Measurements from ENCODE around the gene SNX14.

The SNX14 gene

DNA sequence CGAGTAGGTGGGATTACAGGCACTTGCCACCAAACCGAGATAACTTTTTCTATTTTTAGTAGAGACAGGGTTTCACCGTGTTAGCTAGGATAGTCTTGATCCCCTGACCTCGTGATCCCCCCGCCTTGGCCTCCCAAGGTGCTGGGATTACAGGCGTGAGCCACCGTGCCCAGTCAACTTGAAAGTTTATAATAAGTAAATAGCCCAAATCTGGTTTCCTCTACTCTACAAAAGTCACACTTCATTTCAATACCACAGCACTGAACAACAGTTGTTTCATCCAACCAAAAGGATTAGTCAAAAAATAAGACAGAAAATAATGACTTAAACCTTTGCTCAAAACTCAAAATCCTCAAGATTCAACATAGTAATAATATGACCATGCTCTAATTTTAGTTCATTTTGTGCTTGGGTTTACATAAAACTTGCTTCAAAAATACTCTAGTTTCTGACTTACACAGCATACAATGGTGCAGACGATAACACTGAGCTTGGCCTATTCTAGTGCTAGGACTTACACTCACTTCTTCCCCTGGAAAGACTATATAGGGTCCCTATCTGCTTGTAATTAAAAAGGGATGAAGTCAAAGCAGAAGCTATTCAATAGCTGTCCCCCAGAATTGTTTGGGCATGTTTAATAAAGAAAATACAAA, 87.1 kb downstream of the SNX14 start:
- no peak for DNase-seq (ENCODE audit: low read depth)
- TF ChIP-seq, protein P1, sequence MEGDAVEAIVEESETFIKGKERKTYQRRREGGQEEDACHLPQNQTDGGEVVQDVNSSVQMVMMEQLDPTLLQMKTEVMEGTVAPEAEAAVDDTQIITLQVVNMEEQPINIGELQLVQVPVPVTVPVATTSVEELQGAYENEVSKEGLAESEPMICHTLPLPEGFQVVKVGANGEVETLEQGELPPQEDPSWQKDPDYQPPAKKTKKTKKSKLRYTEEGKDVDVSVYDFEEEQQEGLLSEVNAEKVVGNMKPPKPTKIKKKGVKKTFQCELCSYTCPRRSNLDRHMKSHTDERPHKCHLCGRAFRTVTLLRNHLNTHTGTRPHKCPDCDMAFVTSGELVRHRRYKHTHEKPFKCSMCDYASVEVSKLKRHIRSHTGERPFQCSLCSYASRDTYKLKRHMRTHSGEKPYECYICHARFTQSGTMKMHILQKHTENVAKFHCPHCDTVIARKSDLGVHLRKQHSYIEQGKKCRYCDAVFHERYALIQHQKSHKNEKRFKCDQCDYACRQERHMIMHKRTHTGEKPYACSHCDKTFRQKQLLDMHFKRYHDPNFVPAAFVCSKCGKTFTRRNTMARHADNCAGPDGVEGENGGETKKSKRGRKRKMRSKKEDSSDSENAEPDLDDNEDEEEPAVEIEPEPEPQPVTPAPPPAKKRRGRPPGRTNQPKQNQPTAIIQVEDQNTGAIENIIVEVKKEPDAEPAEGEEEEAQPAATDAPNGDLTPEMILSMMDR (IDR thresholded peaks at IDR 0.05; ENCODE audit: insufficient read depth, low read depth, low read length, missing control alignments): no peak
- H3K4me3 ChIP-seq (ENCODE audit: low read length): no peak overlapping the region

GRCh38 chr6:85498596-85499258, 94.9 kb downstream of the SNX14 start:
- H3K4me3 ChIP-seq (ENCODE audit: low read length): no peak overlapping the region
- TF ChIP-seq, protein P1 (IDR thresholded peaks at IDR 0.05; ENCODE audit: insufficient read depth, low read depth, low read length, missing control alignments): no peak
- peak; percentile 87 for DNase-seq (ENCODE audit: low read depth)

DNA sequence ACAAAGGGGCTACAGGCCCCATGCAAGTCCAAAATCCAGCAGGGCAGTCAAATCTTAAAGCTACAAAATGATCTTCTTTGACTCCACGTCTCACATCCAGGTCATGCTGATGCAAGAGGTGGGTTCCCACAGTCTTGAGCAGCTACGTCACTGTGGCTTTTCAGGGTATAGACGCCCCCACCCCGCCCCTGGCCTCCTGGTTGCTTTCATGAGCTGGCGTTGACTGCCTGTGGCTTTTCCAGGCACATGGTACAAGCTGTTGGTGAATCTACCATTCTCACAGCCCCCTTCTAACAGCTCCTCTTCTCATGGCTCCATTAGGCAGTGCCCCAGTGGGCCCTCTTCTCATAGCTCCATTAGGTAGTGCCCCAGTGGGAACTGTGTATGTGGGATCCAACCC, 96.8 kb downstream of the SNX14 start:
- TF ChIP-seq, protein P1 (IDR thresholded peaks at IDR 0.05; ENCODE audit: insufficient read depth, low read depth, low read length, missing control alignments): no peak
- no peak overlapping the region for H3K4me3 ChIP-seq (ENCODE audit: low read length)
- no peak for DNase-seq (ENCODE audit: low read depth)

DNA sequence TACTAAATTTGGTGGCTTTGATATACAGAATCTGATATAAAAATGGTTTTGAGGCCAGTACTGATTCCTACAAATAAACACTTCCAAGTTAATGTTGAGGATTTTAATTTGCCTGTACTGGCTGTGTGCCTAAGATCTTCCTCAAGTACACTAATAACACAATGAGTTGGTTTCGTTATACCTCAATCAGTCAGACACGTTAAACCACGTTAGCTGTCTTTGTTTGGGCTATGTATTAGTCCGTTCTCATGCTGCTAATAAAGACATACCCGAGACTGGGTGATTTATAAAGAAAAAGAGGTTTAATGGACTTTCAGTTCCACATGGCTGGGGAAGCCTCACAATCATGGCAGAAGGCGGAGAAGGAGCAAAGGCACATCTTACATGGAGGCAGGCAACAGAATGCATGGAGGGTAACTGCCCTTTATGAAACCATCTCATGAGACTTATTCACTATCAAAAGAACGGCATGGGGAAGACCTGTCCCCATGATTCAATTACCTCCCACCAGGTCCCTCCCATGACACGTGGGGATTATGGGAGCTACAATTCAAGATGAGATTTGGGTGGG, 97.6 kb downstream of the SNX14 start:
- peak; percentile 19 for DNase-seq (ENCODE audit: low read depth)
- TF ChIP-seq, protein P1 (IDR thresholded peaks at IDR 0.05; ENCODE audit: insufficient read depth, low read depth, low read length, missing control alignments): no peak
- H3K4me3 ChIP-seq (ENCODE audit: low read length): no peak overlapping the region

DNA sequence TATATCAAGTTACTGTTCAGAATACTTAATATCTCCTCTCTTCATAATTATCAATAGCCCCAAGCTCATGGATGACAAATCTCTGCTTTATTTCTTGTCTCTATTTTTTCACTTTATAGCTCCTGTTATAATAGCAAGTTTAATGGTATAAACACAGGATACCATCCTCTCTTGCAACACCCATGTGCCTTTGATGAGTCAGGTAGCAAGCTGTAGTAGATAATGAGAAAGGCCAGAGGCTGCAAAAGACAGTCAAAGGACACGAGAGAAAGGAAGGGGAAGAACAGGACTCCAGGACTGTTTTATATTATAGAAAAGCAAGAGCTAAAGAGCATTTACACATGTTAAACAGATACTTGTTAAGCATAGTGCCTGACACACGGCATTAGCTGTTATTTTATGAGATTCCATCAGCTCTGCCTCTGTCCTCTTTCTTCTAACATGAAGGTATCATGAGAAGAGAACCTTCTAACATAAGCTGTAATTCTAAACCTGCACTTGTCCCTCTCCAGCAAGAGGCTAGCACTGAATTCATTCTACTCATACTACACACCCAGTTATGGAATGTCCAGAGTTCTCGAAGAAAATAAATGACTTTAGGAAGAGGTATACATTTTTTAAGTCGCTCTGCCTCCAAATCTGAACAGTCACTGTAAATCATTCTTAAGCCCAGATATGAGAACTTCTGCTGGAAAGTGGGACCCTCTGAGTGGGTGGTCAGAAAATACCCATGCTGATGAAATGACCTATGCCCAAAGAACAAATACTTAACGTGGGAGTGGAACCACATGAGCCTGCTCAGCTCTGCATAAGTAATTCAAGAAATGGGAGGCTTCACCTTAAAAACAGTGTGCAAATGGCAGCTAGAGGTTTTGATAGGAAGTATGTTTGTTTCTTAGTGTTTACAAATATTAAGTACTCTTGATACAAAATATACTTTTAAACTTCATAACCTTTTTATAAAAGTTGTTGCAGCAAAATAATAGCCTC, 98.8 kb downstream of the SNX14 start:
- no peak overlapping the region for H3K4me3 ChIP-seq (ENCODE audit: low read length)
- TF ChIP-seq, protein P1 (IDR thresholded peaks at IDR 0.05; ENCODE audit: insufficient read depth, low read depth, low read length, missing control alignments): no peak
- peak; percentile 65 for DNase-seq (ENCODE audit: low read depth)

DNA sequence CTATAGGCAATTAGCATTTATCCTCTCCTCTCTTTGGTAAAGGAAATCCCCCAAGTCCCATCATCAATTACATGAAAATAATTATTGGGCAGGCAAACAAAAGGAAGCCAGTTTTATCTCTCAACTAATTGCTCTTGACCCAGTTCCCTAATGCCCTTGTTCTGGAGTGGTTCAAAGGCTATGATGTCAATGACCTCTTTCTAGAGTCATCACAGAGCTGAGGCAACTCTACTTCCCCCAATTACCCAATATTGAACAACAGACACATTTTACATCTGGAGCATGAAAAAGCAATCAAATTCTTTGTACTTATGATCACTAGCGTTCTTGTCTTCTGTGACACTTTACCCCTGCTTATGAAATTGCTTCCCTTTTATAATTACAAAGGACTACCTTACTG, 100.3 kb downstream of the SNX14 start:
- no peak overlapping the region for H3K4me3 ChIP-seq (ENCODE audit: low read length)
- DNase-seq (ENCODE audit: low read depth): no peak
- TF ChIP-seq, protein P1 (IDR thresholded peaks at IDR 0.05; ENCODE audit: insufficient read depth, low read depth, low read length, missing control alignments): no peak
